ENCODE results near the gene OR51B4. TPM values are rescaled to one million over a fixed set of nuclear protein-coding genes. Genes with fewer than 3 reads are reported as not detected.

Gene OR51B4
- total and polyA plus RNA-seq, 9 of the 15 experiments (the other 6 are each of a cell fraction or from before 2014, with no cell fraction given), result 17.1 to 64.6 (median 39.9) TPM

DNA sequence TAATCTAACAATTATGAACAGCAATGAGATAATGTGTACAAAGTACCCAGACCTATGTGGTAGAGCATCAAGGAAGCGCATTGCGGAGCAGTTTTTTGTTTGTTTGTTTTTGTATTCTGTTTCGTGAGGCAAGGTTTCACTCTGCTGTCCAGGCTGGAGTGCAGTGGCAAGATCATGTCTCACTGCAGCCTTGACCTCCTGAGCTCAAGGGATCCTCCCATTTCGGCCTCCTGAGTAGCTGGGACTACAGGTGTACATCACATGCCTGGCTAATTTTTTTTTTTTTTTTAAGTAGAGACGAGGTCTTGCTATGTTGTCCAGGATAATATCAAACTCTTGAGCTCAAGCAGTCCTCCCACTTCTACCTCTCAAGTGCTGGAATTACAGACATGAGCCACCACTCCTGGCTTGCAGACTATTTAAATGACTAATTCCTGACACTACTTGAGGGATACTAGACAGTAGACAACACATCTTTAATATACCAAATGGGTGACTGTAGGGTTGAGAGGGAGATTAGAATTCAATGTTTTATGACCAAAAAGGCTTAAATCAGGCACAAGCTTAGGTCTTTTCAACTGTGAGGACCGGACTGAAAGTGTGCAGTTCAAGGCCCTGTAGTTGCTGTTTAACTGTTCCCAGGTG lies 12.7 kb downstream of the OR51B4 start:
- WGBS (ENCODE audit: insufficient coverage, low coverage, missing lambda C conversion rate), result 50% methylated on average over 6 of the region's 6 CpGs
- H3K4me3 ChIP-seq, result no peak overlapping the region
- intact Hi-C loops (cut with micrococcal nuclease) (loop anchor here (2.0 to 10.0 kb wide), 4 partner anchors 36 to 306 kb away; partner anchors contain the start of genes TRIM6 and UBQLN3), in situ Hi-C loops (cut with MboI) (loop anchor here (5.0 kb wide), 2 partner anchors 47 to 167 kb away; no protein-coding TSS in a partner anchor)
- peak overlapping the region in 1 of 2 experiments; percentile 59; a peak in 2 of 4 replicates for H3K9ac ChIP-seq (ENCODE audit: insufficient read depth in 1 of 2, low read depth in 2 of 2, low read length in 2 of 2)
- peaks cover 17% of the 10 kb centered on the region for H3K36me3 ChIP-seq (ENCODE audit: control insufficient read depth, insufficient read depth, low read length)
- peak overlapping the region; percentile 86 for H3K27ac ChIP-seq (ENCODE audit: extremely low read depth, low read depth, low read length)
- peak overlapping the region; percentile 81 for H3K4me2 ChIP-seq (ENCODE audit: insufficient read depth, low read length)
- peak; percentile 4 for ATAC-seq
- CTCF ChIA-PET (ENCODE audit: low intra/inter-chr PET ratio), result interaction anchor here (0.7 to 1.4 kb wide), 2 partner anchors 84 to 159 kb away, joined by 4 read pairs; no protein-coding TSS in a partner anchor
- no peaks in the 10 kb centered on the region for H4K20me1 ChIP-seq (replicated peaks; ENCODE audit: control insufficient read depth, insufficient read depth, low read length)
- no peaks in the 10 kb centered on the region for H3K9me1 ChIP-seq (ENCODE audit: control insufficient read depth, insufficient read depth, low read length)
- POLR2A ChIA-PET, result interaction anchor here (1.1 to 6.4 kb wide), 8 partner anchors 8 to 49 kb away, joined by 3 to 40 read pairs (median 7); partner anchors contain the start of genes HBE1, HBG1 and HBG2
- H3K79me2 ChIP-seq (ENCODE audit: control insufficient read depth, insufficient read depth, low read length), result peaks cover 78% of the 10 kb centered on the region
- H2AFZ ChIP-seq (ENCODE audit: low read depth, low read length), result peak overlapping the region; percentile 35; the same call in 1 of the 2 replicates
- H3K4me1 ChIP-seq (replicated peaks in 1 of 2; ENCODE audit: control insufficient read depth in 2 of 2, insufficient read depth in 2 of 2, low read length in 2 of 2), result peaks cover 16 to 73% of the 10 kb centered on the region in 2 experiments; a peak in 4 of 5 replicates
- H3K27me3 ChIP-seq (ENCODE audit: control insufficient read depth in 2 of 2, insufficient read depth in 2 of 2, low read length in 2 of 2), result no peaks in the 10 kb centered on the region
- DNase-seq (ENCODE audit: extremely low read depth in 1 of 4, low spot score in 3 of 4), result peak in 1 of 4 experiments; percentile 66
- no TSS peak for BruUV-seq (replicated peaks)
- H3K9me3 ChIP-seq (replicated peaks; ENCODE audit: control insufficient read depth, insufficient read depth, low read depth, low read length), result no peaks in the 10 kb centered on the region
- no peak for FAIRE-seq
- TF ChIP-seq SUPT5H (IDR thresholded peaks at IDR 0.05), result no peak
- peak; percentile 51; the same call in 1 of the 2 replicates for TF ChIP-seq ZNF121 (CRISPR knock-in tag; conservative IDR thresholded peaks at IDR 0.05)
- TF ChIP-seq RAD21 (CRISPR knock-in tag; conservative IDR thresholded peaks at IDR 0.05 in 1 of 2, IDR thresholded peaks at IDR 0.05 in 1 of 2), result peak; percentile 23 to 39; a peak in 3 of 4 replicates
- TF ChIP-seq, protein P1, sequence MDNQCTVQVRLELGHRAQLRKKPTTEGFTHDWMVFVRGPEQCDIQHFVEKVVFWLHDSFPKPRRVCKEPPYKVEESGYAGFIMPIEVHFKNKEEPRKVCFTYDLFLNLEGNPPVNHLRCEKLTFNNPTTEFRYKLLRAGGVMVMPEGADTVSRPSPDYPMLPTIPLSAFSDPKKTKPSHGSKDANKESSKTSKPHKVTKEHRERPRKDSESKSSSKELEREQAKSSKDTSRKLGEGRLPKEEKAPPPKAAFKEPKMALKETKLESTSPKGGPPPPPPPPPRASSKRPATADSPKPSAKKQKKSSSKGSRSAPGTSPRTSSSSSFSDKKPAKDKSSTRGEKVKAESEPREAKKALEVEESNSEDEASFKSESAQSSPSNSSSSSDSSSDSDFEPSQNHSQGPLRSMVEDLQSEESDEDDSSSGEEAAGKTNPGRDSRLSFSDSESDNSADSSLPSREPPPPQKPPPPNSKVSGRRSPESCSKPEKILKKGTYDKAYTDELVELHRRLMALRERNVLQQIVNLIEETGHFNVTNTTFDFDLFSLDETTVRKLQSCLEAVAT (IDR thresholded peaks at IDR 0.05), result peak; percentile 46 to 76; a peak in 2 of 4 replicates
- TF ChIP-seq SMARCA5 (IDR thresholded peaks at IDR 0.05), result peak; percentile 63; the same call in 1 of the 2 replicates
- TF ChIP-seq RCOR1 (IDR thresholded peaks at IDR 0.05; ENCODE audit: borderline replicate concordance in 1 of 2, low read depth in 2 of 2, low read length in 2 of 2), result 0 out of 4 replicates have a peak, but pooled peaks of 1 of the 2 experiments have one; percentile 4
- TF ChIP-seq BCOR (IDR thresholded peaks at IDR 0.05), result peak; percentile 63
- TF ChIP-seq HLTF (IDR thresholded peaks at IDR 0.05), result 0 out of 2 replicates have a peak, but pooled peaks have one; percentile 47
- TF ChIP-seq, protein P2, sequence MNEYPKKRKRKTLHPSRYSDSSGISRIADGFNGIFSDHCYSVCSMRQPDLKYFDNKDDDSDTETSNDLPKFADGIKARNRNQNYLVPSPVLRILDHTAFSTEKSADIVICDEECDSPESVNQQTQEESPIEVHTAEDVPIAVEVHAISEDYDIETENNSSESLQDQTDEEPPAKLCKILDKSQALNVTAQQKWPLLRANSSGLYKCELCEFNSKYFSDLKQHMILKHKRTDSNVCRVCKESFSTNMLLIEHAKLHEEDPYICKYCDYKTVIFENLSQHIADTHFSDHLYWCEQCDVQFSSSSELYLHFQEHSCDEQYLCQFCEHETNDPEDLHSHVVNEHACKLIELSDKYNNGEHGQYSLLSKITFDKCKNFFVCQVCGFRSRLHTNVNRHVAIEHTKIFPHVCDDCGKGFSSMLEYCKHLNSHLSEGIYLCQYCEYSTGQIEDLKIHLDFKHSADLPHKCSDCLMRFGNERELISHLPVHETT (CRISPR knock-in tag; conservative IDR thresholded peaks at IDR 0.05 in 1 of 2, IDR thresholded peaks at IDR 0.05 in 1 of 2), result 0 out of 4 replicates have a peak, but pooled peaks of 1 of the 2 experiments have one; percentile 12
- TF ChIP-seq BRCA1 (IDR thresholded peaks at IDR 0.05), result no peak
- TF ChIP-seq BRCA1 (CRISPR knock-in tag; IDR thresholded peaks at IDR 0.05), result no peak
- TF ChIP-seq ZEB2 (IDR thresholded peaks at IDR 0.05), result 0 out of 2 replicates have a peak, but pooled peaks have one; percentile 38
- TF ChIP-seq HDGF (IDR thresholded peaks at IDR 0.05), result 0 out of 2 replicates have a peak, but pooled peaks have one; percentile 48
- TF ChIP-seq ARNT (IDR thresholded peaks at IDR 0.05), result peak in 1 of 2 experiments; percentile 34; a peak in 1 of 4 replicates
- TF ChIP-seq GATAD2A (IDR thresholded peaks at IDR 0.05), result peak; percentile 52; the same call in 1 of the 2 replicates
- peak; percentile 20; the same call in 1 of the 2 replicates for TF ChIP-seq HSF4 (CRISPR knock-in tag; IDR thresholded peaks at IDR 0.05; ENCODE audit: borderline replicate concordance)
- TF ChIP-seq MTA3 (IDR thresholded peaks at IDR 0.05; ENCODE audit: borderline replicate concordance), result peak; percentile 12; the same call in 1 of the 2 replicates
- peak; percentile 80; the same call in 1 of the 2 replicates for TF ChIP-seq LARP7 (IDR thresholded peaks at IDR 0.05)
- TF ChIP-seq PHB (CRISPR knock-in tag; IDR thresholded peaks at IDR 0.05), result no peak
- TF ChIP-seq EP400 (IDR thresholded peaks at IDR 0.05), result no peak
- no peak for TF ChIP-seq NCOA1 (IDR thresholded peaks at IDR 0.05; ENCODE audit: low read depth)
- no peak for TF ChIP-seq ILK (tag; IDR thresholded peaks at IDR 0.05; ENCODE audit: borderline replicate concordance, low read depth)
